ENCODE measurements around the gene PTGIS. TPM values are rescaled to one million over a fixed set of nuclear protein-coding genes. Genes with fewer than 3 reads are reported as not detected.
A peak's percentile ranks its signal among the peaks of the same experiment; 100 is the strongest.

The PTGIS gene
- total and polyA plus RNA-seq, 2 of the 4 experiments (the other 2 are of a cell fraction) = 1.6 to 2.6 TPM

DNA sequence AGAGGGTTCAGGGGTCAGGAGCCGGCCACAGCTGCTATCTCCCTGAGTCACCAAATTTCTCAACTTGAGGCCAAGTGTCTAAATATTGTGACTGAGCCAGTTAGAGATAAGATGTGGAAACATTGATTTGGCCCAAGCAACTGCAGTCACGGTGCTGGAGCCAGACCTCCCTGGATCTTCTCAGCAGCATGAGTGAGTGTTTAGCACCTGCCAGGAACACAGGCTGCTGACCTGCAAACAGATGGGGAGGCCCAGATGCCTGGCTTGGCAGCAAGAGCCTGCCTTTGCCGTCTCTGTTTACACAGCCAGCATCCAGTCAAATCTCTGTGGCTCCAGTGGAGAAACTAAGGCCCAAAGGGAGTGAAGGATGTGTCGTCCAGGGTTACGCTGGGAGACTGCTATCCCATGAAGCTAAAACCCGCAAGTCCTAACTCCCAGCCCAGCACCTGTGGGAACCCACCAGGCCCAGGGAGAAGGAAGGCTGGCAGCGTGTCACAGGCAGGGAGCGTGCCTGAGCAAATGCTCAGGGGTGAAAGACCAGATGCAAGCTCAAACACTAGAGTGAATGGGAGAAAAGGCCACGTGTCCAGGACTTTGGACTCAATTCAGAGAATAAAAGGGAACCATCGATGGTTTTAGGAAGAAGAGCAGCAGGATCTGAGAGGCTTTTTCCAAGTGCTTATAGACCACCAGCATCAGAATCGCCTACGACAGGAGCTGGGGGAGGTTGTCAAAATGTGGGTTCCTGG, 15.9 kb upstream of the PTGIS start:
- Histone ChIP-seq H3K4me1 (ENCODE audit: control insufficient read depth, insufficient read depth, low read length) (peaks cover 50% of the 10 kb centered on the region), H4K20me1 (ENCODE audit: insufficient read depth, low read length) (no peaks in the 10 kb centered on the region), H4K5ac (ENCODE audit: low read depth, low read length) (peak overlapping the region; percentile 6), H3K23ac (ENCODE audit: low read depth, low read length) (peak overlapping the region; percentile 8; the same call in 1 of the 2 replicates), H2BK5ac (ENCODE audit: low read depth, low read length, poor library complexity, severe bottlenecking) (peak overlapping the region; percentile 45), H3K9me1 (ENCODE audit: insufficient read depth, low read length) (peaks cover 6% of the 10 kb centered on the region), H3K36me3 (ENCODE audit: control insufficient read depth, insufficient read depth, low read length) (no peaks in the 10 kb centered on the region), H3K9me3 (ENCODE audit: control insufficient read depth, insufficient read depth, low read length) (peaks cover 11% of the 10 kb centered on the region), H3K56ac (ENCODE audit: extremely low read depth, insufficient read depth, low read length) (peak overlapping the region; percentile 20; the same call in 1 of the 2 replicates), H4K8ac (ENCODE audit: low read depth in 2 of 2, low read length in 2 of 2) (peak overlapping the region; percentile 19 to 42; a peak in 3 of 4 replicates), H3K4me3 (ENCODE audit: insufficient read depth, low read depth, low read length) (no peak overlapping the region), H3K79me1 (ENCODE audit: low read depth in 1 of 2, low read length in 2 of 2) (no peaks in the 10 kb centered on the region), H3K27me3 (ENCODE audit: control insufficient read depth, insufficient read depth, low read length) (no peaks in the 10 kb centered on the region), H3K18ac (ENCODE audit: low read depth, low read length) (peak overlapping the region; percentile 10), H2BK15ac (ENCODE audit: low read depth, low read length) (0 out of 3 replicates have a peak overlapping the region, but pooled peaks have one; percentile 57), H3K4me2 (ENCODE audit: low read depth, low read length) (no peak overlapping the region), H3K4ac (ENCODE audit: low read depth, low read length) (peak overlapping the region; percentile 62), H2AK9ac (replicated peaks; ENCODE audit: low read depth, low read length, poor library complexity) (no peak overlapping the region), H2AK5ac (ENCODE audit: low read depth, low read length) (peak overlapping the region; percentile 11; the same call in 1 of the 2 replicates), H2BK120ac (ENCODE audit: low read depth, low read length) (peak overlapping the region; percentile 50; the same call in 1 of the 2 replicates), H3K9ac (ENCODE audit: low read depth, low read length) (peak overlapping the region; percentile 0; the same call in 1 of the 2 replicates), H3K14ac (replicated peaks; ENCODE audit: low read depth, low read length) (0 out of 2 replicates have a peak overlapping the region, but pooled peaks have one; percentile 14), H3K27ac (ENCODE audit: insufficient read depth, low read length) (peak overlapping the region; percentile 42; the same call in 1 of the 2 replicates), H2BK20ac (ENCODE audit: low read depth, low read length) (peak overlapping the region; percentile 29; the same call in 1 of the 2 replicates), H2AFZ (replicated peaks; ENCODE audit: low read length, poor library complexity) (peak overlapping the region; percentile 36), H4K91ac (ENCODE audit: insufficient read depth, low read depth, low read length) (peak overlapping the region; percentile 91)
- in situ Hi-C loops (cut with MboI; ENCODE audit: low sequenced_read_pairs) (no loop called here), dilution Hi-C loops (cut with HindIII; ENCODE audit: low sequenced_read_pairs, unreplicated experiment) (no loop called here), intact Hi-C loops (cut with micrococcal nuclease) (no loop called here)
- DNase-seq (peak; percentile 95), ATAC-seq (ENCODE audit: low read depth) (peak; percentile 59)
- no TSS peak for BruUV-seq (replicated peaks)
- WGBS, 2 experiments (ENCODE audit: extremely low coverage in 2 of 2, insufficient read length in 1 of 2) = 11% methylated on average over 3 of the region's 12 CpGs; no CpG with 5 or more reads in 1 of the 2 experiments
- ChIA-PET CTCF (no interaction called here), POLR2A (ENCODE audit: unreplicated experiment) (no interaction called here)
- TF ChIP-seq RFX5 (IDR thresholded peaks at IDR 0.05; ENCODE audit: low read depth, low read length) (no peak), NFE2L2 (IDR thresholded peaks at IDR 0.05; ENCODE audit: low read depth, low read length) (peak; percentile 20; the same call in 1 of the 2 replicates), RCOR1 (IDR thresholded peaks at IDR 0.05; ENCODE audit: insufficient replicate concordance, low read length) (peak; percentile 95), POLR2A (IDR thresholded peaks at IDR 0.05; ENCODE audit: low read depth, low read length) (no peak), CEBPB (IDR thresholded peaks at IDR 0.05; ENCODE audit: low read depth, low read length) (peak; percentile 89), RAD21 (IDR thresholded peaks at IDR 0.05; ENCODE audit: low read length) (no peak), SMC3 (IDR thresholded peaks at IDR 0.05; ENCODE audit: low read depth, low read length) (no peak), BHLHE40 (IDR thresholded peaks at IDR 0.05; ENCODE audit: low read depth, low read length) (peak; percentile 82), FOS (IDR thresholded peaks at IDR 0.05; ENCODE audit: low read depth, low read length) (peak; percentile 88), MAFK (IDR thresholded peaks at IDR 0.05; ENCODE audit: low read depth, low read length) (no peak), MXI1 (IDR thresholded peaks at IDR 0.05; ENCODE audit: borderline replicate concordance, low read depth, low read length) (no peak), MAZ (IDR thresholded peaks at IDR 0.05; ENCODE audit: borderline replicate concordance, low read depth, low read length) (no peak)
- TF ChIP-seq, protein P1, sequence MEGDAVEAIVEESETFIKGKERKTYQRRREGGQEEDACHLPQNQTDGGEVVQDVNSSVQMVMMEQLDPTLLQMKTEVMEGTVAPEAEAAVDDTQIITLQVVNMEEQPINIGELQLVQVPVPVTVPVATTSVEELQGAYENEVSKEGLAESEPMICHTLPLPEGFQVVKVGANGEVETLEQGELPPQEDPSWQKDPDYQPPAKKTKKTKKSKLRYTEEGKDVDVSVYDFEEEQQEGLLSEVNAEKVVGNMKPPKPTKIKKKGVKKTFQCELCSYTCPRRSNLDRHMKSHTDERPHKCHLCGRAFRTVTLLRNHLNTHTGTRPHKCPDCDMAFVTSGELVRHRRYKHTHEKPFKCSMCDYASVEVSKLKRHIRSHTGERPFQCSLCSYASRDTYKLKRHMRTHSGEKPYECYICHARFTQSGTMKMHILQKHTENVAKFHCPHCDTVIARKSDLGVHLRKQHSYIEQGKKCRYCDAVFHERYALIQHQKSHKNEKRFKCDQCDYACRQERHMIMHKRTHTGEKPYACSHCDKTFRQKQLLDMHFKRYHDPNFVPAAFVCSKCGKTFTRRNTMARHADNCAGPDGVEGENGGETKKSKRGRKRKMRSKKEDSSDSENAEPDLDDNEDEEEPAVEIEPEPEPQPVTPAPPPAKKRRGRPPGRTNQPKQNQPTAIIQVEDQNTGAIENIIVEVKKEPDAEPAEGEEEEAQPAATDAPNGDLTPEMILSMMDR (conservative IDR thresholded peaks at IDR 0.05; ENCODE audit: low read depth, low read length) = no peak
- TF ChIP-seq, protein P2, sequence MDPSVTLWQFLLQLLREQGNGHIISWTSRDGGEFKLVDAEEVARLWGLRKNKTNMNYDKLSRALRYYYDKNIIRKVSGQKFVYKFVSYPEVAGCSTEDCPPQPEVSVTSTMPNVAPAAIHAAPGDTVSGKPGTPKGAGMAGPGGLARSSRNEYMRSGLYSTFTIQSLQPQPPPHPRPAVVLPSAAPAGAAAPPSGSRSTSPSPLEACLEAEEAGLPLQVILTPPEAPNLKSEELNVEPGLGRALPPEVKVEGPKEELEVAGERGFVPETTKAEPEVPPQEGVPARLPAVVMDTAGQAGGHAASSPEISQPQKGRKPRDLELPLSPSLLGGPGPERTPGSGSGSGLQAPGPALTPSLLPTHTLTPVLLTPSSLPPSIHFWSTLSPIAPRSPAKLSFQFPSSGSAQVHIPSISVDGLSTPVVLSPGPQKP (IDR thresholded peaks at IDR 0.05; ENCODE audit: borderline replicate concordance, low read depth, low read length) = no peak
